GM21423 (cell line): Measurements from ENCODE around the gene SURF4.

Source experiments
- ATAC-seq: cut with Tn5 transposase; IDR thresholded peaks from one replicate; pipeline ENCODE4 v1.9.1; 2021; ENCODE audit warnings: mild to moderate bottlenecking, moderate library complexity; ENCODE audit not compliant: unreplicated experiment

The SURF4 gene

DNA sequence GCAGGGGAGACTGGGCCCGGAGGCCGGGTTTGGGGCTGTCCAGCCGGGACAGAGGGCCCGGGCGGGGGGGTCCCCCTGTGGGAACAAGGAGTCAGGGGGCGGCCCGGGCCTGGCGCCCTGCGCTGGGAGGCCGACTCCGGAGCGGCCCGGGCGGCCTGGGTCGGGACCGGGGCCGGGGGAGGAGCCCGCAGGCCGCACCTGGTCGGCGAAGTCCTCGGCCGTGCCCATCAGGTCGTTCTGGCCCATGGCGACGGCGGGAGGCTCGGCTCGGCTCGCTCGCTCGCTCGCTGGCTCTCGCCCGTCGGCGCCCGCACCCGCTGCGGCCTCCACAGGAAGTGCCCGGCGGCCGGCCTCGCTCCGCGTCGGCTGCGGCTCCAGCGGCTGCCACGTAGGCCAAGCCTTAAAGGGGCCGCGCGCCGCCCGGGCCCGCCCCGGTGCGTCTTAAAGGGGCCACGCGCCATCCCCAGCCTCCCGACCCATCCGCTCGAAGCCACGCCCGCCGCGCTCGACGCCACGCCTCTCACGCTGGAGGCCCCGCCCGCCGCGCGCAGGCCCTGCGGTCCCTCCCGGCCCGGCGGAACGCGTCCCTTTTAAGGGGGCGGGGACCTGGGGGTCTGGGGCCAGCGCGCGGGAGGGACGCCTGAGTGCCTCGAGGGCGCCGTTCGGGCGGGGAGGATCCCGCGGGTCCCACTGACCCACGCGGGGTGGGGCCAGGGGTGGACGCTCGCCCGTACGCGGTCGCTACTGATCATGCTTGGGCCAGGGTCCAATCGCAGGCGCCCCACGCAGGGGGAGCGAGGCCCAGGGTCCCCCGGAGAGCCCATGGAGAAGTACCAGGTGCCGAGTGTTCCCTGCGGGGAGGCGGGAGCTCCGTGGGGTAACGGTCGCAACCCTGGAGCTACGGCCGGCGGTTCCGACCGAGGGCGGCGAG is at the start of gene SURF4, which contains the start of gene STKLD1:
SURF4 (minus strand) TSS at position 337 of the 931 bp plus-strand sequence; CDS start at position 246, 91 bp downstream.
STKLD1 (plus strand) TSS at position 643 of the 931 bp plus-strand sequence; CDS start at position 751, 108 bp downstream.
- peak; percentile 88 for ATAC-seq

DNA sequence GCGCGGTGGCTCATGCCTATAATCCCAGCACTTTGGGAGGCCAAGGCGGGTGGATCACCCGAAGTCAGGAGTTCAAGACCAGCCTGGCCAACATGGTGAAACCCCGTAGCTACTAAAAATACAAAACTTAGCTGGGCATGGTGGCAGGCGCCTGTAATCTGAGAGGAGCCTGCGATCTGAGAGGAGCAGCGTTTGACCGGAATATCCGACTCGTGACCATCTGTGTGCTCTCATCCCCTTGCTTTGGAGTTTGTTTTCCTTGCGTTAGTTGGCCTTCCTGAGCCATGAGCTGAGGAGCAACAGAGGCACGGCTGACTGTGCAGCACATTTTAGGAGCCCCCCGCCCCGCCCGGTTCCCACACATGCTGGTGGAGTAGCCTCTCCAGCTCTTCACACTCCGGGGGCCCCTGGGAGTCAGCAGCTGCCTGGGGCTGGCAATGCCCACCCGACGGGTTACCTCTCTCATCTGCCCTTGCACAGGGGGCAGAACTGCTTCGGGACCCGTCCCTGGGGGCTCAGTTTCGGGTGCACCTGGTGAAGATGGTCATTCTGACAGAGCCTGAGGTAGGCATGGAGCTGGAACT is 49.3 kb upstream of the SURF4 start:
- ATAC-seq: no peak

DNA sequence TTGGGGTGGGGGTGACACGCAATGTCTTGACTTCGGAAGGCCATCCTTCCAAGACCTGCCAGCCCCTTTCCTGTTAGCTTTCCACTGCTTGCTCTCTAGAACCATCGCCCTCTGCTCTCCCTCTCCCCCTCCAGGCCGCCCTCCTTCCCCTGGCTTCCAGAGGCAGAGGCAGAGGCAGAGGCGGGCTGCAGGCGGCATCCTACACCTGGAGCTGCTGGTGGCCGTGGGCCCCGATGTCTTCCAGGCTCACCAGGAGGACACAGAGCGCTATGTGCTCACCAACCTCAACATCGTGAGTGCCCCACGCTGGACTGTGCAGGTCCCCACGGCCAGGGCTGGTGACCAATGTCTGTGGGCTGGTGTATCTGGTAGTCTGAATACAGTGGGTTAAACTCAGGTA is 48.3 kb upstream of the SURF4 start:
- ATAC-seq: no peak

DNA sequence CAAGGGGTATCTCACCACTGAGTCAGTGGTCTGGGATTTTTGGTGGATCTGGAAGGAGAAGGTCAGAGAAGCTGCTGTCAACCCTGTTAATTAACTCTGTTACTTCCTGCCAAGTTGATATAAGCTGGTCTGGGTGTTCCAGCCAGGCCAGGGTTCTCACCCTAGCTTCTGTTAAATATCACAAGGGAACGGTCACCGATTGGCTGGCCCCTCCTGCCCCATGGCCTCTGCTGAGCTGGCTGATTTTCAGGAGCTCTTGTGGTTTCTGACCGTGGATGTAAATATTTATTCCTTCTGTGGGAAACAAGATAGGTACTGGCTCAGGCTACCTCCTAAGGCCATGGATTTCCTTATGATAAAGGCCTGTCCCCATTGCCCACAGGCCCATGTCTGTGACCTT is 47.4 kb upstream of the SURF4 start:
- ATAC-seq: no peak

DNA sequence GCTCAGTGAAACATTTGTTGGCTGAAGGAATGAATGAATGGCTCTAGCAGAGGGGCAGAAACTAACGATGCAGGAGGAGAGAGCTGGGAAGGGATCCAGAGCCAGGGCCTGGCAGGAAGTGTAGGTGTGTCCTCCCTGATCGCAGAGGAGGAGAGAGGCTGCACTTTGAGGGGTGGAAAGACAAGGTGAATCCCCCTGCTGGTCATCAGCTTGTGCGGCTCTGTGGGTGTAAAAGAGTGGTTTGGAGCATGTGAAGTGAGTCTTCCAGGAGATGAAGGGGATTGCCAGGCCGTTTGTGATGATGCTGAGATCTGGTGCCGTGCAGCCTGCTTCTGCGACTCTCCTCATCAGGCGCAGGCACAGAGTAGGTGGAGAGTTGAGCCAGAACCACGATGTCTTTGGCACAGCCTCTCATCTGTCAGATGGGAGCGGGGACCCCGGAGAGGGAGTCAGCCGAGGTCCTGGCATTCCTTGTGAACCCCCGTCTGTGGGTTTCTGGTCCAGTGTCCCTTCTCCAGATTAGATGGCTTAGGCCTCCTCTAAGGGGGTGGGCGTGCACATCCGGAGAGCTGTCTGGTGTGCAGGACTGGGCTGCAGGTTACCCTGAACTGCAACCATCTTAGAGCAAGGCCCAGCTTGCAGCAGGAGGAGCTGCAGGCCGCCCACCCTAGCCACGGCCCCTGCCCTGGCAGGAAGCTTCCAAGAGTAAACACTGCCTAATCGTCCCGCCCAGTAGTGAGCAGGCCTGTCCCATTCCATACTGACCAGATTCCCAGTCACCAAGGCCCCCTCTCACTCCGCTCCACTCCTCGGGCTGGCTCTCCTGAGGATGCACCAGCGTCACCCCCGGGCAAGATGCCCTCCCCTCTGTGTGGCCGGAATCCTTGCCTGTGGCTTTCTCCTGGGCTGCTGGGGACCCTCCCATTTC is 46.0 kb upstream of the SURF4 start, which contains the start of gene ADAMTS13:
ADAMTS13 (plus strand) TSS at position 753 of the 928 bp plus-strand sequence; CDS start at position 830, 77 bp downstream.
- no peak for ATAC-seq

DNA sequence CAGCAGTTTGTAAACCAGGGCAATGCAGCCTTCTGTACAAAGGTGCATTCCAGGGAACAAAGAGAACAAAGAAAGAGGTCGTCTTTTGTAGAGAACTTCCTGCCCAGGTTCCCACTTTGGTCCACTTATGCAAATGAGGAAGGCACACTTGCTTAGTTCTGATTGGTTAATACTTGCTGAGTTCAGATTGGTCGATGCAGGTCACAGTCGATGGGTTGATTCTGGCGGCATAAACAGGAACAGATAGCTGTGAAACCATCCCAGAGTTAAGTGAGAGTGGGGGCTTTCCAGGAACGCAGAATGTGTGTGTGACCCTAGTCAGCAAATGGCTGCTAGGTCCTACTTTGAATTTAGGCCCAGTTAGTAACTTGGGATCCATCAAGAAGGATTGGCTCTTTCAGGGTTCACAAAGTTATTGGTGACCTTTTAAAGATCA is 44.5 kb upstream of the SURF4 start:
- ATAC-seq: no peak

DNA sequence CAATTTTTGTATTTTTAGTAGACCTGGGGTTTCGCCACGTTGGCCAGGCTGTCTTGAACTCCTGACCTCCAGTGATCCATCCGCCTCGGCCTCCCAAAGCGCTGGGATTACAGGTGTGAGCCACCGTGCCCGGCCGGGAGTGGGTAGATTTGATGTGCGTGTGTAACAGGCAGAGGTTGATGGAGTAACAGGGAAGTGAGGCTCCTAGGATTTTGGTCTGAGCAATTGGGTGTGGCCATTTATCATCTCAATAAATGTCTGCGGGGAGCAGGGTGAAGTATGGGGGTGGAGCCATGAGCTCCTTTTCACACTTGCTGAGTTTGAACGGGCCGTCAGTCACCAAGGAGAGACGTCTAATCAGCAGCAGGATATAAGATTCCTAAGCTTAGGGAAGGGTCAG is 43.1 kb upstream of the SURF4 start:
- no peak for ATAC-seq

DNA sequence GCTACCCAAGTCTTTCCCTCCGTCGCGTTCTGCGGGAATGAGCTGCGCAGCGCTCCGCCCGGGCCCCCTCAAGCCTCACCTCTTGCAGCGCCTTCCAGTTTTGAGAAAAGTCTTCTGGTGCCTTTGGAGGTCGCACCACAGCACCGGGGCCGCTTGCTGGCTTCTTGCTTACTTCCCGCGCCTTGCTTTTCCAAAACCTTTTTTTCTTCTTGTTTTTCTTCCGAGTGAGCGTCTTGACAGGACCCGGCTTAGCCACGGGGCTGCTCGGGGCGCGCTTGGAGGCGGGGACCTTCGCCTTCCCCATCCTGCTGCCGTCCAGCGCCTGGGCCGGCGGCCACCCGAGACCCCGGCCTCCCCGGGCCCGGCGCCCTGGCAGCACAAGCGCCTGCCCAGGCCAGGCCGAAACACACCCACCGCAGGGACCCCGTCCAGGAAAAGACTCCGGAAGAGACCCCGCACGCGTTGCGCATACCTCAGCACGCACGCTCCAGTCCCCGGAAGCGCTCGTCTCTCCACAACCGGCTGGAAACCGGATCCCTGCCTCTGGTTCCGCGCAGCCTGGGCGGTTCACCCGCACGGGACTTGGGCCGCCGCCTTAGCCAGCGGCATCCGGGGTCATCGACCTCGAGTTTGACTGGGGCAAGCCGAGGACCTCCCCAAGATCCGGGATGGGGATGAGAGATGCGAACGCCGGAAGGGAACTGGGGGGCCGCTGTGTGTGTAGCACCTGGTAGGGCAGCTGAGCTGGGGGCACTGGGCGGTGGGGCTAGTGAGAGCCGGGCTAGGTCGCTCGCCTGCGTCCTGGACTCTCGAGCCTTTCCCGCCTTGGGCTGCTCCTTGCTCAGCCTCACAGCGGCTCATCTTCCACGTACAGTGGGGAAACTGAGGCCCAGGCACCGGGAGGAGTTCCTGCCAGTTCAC is 41.9 kb upstream of the SURF4 start, which contains the start of gene REXO4:
REXO4 (minus strand) TSS at position 470 of the 921 bp plus-strand sequence; CDS start at position 304, 166 bp downstream.
- peak; percentile 70 for ATAC-seq

DNA sequence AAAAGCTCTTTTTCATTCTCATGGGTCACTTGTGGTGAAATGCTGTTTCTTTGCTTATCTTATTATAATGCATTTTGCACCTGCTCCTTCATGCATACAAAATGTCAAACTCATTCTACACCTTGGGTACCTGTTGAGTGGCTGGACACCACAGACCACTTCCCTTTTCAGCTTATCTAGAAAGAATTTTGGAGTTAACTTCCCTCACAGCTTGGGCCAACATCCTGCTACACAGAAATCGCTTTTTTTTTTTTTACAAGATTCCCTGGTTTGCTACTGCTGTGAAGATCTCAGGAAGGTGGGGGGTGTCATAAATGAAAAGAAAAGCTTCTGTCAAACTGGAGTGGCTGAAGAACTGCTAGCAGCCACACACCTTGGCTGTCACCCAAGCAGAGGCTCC is 39.3 kb upstream of the SURF4 start:
- ATAC-seq: no peak

DNA sequence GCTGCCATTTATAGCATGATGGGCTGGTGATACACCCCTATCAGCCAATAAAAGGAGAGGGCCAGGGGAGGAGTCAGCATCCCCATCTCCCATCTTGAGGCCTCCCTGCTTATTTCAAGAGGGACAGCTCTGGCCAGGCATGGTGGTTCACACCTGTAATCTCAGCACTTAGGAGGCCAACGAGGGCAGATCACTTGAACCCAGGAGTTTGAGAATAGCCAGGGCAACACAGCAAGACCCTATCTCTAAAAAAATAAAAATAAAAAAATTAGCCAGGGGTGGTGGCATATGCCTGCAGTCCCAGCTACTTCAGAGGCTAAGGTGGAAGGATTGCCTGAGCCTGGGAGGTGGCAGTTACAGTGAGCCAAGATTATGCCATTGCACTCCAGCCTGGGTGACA is 32.2 kb upstream of the SURF4 start:
- ATAC-seq: no peak

DNA sequence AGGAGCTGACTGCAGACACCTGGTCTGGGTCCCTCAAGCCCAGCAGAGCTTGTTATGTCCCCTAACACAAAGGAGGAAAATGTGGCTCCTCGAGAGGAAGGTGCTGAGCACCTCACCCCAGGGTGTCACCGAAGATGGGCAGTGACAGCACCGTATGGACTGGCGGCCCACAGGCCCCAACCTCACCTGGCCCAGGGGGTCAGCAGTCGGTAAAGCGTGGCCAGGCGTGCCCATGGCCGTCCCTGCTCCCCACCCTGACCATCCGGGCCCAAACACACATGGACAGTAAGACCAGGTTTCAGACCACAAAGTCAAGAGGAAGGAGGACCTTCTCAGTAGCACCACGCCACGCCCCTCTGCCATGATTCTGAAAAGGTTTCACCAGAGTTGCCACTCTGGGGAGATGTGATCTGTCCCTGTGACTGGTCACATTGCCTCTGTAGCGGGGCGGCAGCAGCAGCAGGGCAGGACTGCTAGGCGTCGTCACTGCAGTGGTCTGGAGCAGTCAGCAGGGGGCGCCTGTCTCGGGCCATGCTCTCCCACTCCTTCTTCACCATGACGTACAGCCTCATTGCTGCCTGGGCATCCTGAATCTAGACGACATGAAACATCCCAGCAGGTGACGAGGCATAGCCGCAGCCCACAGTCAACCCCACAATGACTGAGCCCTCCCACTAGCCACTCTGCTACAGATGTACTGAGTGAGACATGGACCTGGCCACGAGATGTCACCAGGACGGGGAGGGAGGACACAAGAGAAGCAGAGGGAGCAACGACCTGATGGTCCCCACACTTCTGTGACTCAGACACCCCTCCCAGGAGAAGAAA is 30.8 kb upstream of the SURF4 start:
- ATAC-seq: no peak

DNA sequence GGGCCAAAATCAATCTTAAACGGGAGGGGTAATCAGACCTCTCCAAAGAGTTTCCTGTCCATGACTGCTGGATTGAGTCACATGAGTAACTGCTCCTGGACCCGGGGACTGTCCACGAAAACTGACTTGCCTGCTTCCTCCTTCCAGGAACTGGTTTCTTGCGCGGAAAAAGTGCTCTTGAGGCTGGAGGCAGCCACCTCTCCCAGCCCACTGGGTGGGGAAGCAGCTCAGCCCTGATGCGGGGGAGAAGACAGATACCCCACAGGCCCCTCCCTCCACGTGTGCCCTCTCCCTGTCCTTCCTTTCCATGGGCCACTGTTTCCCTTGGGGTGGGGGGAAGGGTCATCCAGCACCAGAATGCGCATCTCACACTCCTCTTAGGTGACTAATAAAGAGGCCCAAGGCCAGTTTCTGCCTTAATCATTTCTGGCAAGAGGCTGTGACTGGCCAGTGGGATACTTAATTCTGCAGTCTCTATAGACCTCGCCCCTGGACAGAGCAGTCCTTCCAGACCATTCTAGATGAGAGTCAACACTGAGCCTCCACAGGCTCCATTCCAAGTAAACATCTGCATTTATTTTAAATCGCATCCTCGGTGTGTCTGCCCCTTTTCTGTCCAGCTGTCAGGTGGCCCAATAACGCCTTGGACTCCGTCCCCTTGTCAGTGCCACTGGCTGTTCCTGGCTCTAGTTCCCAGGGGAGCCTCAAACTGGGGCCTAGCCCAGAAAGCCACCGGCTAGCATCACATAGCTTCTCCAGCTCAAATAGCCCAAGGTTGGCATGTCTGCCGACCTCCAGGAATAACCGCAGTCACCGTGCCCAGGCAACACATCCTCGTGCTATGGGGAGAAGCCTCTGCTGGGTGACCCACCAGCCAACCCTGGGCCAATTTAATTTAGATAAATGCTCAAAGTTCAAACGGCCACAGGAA is 29.9 kb upstream of the SURF4 start:
- ATAC-seq: no peak

DNA sequence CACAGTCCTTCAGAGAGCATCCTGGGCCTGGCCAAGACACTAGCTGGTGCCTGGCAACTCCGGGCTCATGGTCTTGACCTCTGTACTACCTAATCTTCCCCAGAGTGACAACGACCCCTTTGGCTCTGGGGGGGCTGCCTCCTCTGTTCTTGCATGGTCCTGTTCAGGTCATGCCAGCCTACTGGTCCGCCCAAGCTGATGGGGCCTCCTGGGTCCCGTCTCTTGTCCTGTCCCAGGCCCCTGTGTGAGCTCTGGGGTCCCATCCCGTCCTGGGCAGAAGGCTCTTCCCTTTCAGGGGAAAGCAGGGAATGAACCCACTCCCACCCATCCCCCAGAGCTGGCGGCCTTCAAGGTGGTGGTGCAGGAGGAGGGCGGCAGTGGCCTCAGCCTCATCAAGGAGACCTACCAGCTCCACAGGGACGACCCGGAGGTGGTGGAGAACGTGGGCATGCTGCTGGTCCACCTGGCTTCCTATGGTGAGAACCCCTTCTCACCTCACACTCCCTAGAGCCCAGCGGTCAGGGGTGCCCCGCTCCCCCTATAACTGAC is 28.7 kb upstream of the SURF4 start:
- ATAC-seq: no peak

DNA sequence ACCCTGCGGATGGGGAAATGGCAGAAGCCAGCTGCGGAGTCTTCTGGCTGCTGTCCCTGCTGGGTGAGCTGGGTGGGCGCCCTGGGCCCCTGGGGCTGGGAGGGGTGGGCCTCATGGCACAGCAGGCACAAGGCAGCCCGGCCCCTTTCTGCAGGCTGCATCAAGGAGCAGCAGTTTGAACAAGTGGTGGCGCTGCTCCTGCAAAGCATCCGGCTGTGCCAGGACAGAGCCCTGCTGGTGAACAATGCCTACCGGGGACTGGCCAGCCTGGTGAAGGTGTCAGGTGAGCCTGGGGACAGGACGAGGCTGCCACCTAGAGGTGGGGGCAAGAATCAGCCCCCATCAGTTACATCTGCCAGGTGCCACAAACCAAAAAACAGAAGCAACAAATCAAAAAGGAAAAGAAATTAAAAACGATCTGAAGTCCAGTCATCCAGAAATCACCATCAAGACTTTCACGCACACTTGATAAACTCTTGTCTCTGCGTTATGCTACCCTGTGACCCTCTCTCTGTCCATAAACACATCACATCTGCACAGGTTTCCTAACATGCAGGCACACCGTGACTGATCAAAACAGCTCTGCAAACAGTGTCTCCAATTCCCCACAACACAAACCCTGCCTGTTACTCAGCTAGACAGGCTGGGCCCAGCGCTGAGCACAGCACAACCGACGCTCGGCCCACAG is 28.1 kb upstream of the SURF4 start:
- ATAC-seq: no peak

DNA sequence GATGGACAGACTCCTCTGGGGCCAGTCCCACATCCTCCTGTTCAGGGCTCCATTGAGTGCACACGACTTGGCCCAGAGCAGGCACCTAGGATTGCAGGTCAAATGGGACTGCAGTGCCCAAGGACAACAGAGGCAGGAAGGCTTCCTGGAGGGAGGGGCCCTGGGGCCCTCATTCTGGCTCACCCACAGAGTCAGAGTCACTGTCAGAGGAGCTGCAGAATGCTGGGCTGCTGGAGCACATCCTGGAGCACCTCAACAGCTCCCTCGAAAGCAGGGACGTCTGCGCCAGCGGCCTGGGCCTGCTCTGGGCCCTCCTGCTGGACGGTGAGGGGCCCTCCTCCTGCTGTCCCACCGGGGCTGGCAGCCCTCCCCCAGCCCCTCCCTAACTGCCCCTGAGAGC is 26.8 kb upstream of the SURF4 start:
- no peak for ATAC-seq

DNA sequence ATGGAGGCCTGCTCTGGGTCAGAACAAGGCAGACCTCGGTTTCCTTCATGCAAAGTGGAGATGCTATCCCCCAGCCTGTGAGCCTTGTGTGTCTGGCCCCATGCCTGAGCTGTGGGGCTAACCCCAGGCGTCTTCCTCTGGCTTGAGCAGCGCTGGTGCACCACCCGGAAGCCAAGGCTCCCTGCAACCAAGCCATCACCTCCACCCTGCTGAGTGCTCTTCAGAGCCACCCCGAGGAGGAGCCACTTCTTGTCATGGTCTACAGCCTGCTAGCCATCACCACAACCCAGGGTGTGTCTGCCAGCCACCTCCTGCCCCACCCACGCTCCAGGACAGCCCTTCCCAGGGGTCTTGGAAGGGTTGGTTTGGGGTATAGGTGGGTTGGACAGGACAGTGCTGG is 25.7 kb upstream of the SURF4 start:
- no peak for ATAC-seq

DNA sequence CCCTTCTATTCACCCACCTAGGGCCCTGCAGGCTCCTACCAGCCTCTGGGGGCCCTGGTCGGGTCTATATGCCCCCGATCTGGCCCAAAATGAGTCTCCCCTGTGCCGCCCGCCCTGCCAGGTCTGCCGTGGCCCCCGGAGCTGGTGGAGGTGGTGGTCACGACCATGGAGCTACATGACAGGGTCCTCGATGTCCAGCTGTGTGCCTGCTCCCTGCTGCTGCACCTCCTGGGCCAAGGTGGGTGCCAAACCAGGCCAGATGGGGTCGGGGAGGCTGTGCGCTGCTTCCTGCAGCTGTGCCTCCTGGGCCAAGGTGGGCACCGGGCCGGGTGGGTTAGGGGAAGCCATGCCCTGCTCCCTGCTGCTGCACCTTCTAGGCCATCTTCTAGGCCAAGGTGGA is 24.4 kb upstream of the SURF4 start:
- no peak for ATAC-seq
